Measurements from ENCODE around the gene STK32A.

- TF ChIP-seq CTCF (IDR thresholded peaks at IDR 0.05 in 8 of 11, conservative IDR thresholded peaks at IDR 0.05 in 3 of 11) = no peak
- no peak for TF ChIP-seq POLR2A (IDR thresholded peaks at IDR 0.05)
Observed at GRCh38 chr5:147377682-147378081, 142.9 kb downstream of the STK32A start.

All from spleen (tissue), 7 donors.